CD4-positive, alpha-beta T cell treated with Interleukin-12 subunit alpha and Interleukin-12 subunit beta, for 1 hour (primary cell): ENCODE measurements around the gene SH3D21.

ENCODE experiments used
- DNase-seq: peaks from one replicate; pipeline ENCODE4 v3.0.0-alpha.2; 2020

The SH3D21 gene

GRCh38 chr1:36303650-36304360 is 2.4 kb upstream of the SH3D21 start:
- DNase-seq: no peak

GRCh38 chr1:36304521-36304920 is 1.6 kb upstream of the SH3D21 start:
- DNase-seq: no peak

- no peak for DNase-seq
Observed at GRCh38 chr1:36304970-36305914, 926 bp upstream of the SH3D21 start.

GRCh38 chr1:36305915-36306209 is 306 bp upstream of the SH3D21 start:
- no peak for DNase-seq

DNA sequence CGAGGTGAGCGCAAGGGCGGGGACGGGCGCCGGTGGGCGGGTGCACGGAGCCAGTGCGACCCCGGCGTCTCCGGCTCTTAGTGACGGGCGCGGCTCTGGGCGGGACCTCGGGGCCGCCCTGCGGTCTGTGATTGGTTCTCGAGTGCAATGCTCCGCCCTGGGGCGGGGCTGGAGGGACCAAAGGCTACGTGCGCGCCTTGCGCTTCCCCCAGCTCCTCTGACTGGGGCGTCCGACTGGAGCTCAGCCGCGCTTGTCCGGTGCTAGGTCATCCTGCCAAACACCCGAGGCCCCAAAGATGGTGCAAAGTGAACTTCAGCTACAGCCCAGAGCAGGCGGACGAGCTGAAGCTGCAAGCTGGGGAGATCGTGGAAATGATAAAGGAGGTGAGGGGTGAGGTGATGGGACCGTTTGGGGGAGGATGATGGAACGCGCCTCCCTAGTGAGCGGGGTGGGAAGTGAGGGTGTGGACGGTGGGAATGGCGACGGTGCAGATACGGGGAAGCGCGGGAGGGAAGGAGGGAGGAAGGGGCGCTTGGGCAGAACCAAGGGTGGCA is 811 bp downstream of the SH3D21 start:
- peak; percentile 95 for DNase-seq

GRCh38 chr1:36307601-36308330 is 1.6 kb downstream of the SH3D21 start:
- DNase-seq: no peak

GRCh38 chr1:36309397-36309796 is 3.2 kb downstream of the SH3D21 start:
- no peak for DNase-seq

- DNase-seq: no peak
Observed at GRCh38 chr1:36320291-36320761, 14.2 kb downstream of the SH3D21 start.

DNA sequence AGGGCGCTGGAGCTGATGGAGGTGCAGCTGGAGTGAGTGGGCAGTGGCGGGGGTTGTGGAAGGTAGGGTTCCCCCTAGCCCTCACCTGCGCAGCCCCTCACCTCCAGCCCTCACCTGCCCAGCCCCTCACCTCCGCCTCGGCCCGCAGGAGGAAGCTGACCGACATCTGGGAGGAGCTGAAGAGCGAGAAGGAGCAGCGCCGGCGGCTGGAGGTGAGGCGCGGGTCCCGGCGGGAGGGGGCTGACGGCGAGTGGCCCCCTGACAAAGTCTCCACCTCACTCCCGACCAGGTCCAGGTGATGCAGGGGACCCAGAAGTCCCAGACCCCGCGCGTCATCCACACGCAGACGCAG is 14.6 kb downstream of the SH3D21 start:
- DNase-seq: no peak

DNA sequence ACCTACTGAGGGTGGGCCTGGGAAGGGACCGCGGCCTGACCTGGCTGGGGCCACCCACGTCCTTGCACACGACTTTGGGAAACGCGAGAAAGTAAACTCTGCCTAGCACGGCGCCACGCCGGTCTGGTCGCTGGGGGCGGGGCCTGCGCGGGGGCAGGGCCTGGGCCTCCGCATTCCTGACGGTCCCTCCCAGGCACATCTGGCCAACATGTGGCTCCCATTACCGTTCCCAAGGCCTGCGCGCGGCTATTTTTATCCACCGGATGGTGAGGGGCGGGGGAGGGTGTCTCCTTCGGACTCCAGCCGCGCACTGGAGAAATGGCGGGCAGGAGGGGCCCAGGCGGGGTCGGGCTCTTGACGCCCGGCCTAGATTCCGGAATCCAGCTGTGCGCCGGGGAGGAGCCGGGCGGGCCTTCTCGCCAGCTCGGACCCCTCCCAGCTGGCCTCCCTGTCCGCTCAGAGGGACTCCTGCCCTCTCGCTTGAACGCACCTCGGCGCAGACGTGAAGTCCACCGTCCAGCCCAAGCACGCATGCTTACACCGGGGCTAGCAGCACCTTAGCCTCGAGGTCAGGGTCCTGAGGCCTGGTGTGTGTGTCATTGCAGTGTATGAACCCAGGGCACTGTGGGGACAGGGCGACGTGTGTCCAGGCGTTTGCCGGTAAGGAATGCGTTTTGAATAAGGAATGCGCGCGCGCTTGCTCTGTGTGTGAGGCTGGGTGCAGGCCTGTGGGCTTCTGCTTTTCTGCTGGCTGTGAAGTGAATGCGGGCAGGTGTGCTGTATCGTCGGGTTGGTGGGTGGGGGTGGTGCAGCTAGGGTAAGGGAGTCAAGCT is 15.2 kb downstream of the SH3D21 start:
- DNase-seq: peak; percentile 31

- DNase-seq: no peak
Observed at GRCh38 chr1:36322041-36322785, 16.0 kb downstream of the SH3D21 start.

GRCh38 chr1:36322786-36323635 is 16.8 kb downstream of the SH3D21 start:
- DNase-seq: peak; percentile 47

DNA sequence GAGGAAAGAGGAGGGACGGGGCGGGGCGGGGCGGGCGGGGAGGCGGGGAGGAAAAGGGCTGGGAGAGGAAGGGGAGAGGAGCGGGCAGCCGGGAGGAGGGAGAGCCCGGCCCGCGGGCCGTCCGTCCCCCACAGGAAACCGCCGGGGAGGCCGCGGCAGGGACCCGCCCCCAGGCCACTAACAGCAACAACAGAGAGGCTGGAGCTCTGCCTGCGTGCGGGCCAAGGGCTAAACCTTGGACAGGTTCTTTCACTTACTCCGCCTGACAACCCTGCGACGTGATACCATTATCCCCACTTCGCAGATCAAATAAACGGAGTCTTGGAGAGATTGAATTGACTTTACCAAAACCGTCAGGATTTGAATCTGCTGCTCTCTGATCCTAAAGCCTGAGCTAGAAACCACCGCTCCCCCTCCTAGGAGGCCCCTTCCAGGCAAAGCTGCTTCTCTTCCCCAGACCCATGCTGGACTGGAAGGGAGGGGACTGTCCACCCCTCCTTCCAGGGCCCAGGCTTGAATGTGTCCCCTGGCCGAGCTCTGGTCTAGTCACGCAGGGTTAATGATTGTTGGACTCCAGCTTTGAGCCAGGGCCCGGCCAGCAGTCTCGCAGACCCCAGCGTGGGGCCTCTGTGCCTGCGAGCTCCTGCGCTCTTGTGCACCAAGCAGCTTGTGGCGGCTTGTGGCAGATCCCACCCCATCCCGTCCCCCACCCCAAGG is 17.6 kb downstream of the SH3D21 start, which contains the start of gene EVA1B:
TSS of gene EVA1B (minus strand) at position 10 of the 717 bp plus-strand sequence. CDS start 608 bp downstream, outside the sequence.
- peak; percentile 49 for DNase-seq

GRCh38 chr1:36324353-36324703 is 18.2 kb downstream of the SH3D21 start:
- no peak for DNase-seq

DNA sequence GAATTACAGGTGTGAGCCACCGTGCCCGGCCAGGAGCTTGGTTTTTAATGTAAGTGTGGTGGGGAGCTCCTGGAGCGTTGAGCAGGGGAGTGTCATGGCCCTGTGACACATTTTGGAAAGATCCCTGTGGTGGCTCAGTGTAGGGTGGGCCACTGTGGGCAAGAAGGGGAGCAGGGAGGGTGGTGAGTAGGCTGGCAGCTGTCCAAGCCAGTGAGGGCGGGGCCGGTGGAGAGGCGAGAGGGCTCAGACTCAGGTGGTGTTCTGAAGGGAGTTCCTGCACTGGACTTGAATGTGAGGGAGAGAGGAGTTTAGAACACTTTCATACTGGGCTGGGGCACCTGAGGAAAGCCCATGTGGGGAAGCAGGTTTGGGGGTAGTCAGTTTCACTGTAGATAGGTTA is 20.3 kb downstream of the SH3D21 start:
- DNase-seq: no peak

- DNase-seq: no peak
Observed at GRCh38 chr1:36327421-36328087, 21.4 kb downstream of the SH3D21 start.

GRCh38 chr1:36328088-36328480 is 21.9 kb downstream of the SH3D21 start:
- DNase-seq: no peak

GRCh38 chr1:36328713-36329112 is 22.5 kb downstream of the SH3D21 start:
- no peak for DNase-seq

GRCh38 chr1:36329817-36330216 is 23.6 kb downstream of the SH3D21 start:
- no peak for DNase-seq
